ENCODE results near the gene PROK2.
A peak's percentile ranks its signal among the peaks of the same experiment; 100 is the strongest.

The PROK2 gene

DNA sequence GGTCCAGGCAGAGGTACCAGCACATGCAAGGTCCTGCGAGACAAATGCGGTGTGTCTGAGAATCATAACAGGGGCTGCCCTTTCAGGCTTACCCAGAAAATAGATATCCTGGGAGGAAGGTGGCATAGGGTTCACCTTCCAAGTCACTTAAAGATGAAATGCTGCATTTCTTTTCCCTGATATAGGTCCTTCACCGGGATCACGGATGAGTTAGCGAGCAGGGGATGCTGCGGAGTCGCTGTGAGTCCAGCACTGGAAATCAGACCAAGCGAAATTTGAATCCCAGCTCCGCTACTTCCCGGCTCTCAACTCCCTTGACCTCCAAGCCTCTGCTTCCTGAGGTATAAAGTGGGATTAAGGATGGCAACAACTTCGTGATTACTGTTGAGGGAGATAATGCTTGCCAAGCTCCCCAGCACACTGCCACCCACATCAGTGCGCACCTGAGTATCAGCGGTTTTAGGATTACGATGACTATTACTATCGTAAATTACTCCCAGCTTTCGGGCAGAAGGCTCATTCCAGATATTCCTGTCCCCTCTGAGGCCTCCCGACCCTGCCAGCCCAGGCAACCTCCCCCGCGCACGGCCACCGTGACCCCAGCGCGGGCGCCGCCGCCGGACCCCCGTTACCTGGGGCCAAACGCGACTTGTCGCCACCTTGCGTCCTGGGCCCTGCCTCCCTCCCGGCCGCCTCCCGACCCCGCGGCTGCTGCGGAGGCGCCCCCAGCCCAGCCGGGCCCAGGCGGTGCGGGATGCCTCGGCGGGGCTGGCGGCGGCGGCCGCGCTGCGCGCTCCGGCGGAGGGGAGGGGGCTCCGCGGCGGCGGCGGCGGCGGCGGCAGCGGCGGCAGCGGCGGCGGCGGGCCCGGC is 31.9 kb downstream of the PROK2 start:
- H3K27ac ChIP-seq = no peak overlapping the region
- H3K4me3 ChIP-seq = peak overlapping the region; percentile 19 to 55 (median 34)

DNA sequence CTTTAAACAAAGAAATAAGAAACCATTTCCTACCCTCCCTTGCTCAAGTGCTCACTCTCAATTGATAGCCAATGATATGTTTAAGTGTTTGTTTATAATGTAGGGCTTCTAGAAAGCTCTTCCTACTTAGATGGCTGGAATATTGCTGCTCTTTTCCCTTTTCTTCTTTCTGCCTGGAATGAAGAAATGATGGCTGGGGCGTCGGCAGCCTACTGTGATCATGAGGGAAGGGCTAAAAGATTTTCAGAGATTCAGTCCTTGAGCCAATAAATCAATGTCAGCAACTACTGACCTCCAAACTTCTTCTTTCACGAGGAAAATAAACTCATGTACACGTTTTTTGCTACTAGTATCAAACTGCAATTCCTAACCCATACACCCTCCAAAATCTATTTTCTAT is 33.3 kb downstream of the PROK2 start:
- no peak overlapping the region for H3K4me3 ChIP-seq
- H3K27ac ChIP-seq = no peak overlapping the region

DNA sequence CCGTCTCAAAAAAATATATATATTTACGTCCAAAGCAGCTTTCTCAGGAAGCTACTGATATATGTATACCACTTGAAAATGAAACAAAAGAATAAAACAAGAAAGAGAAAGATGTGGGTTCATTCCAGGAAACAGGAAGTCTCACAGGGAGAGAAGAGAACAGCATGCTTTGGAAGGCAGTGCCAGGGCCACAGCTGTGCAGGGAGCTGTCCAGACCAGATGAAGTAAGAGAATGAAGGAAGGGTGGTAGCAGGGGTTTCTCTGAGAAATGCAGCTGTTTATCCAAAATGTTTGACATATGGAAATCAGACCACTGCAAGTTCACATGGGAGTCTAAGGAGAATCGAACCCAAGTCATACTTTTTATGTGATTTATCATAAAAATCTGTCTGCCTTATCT is 40.2 kb downstream of the PROK2 start:
- H3K4me3 ChIP-seq = no peak overlapping the region
- H3K27ac ChIP-seq = no peak overlapping the region

DNA sequence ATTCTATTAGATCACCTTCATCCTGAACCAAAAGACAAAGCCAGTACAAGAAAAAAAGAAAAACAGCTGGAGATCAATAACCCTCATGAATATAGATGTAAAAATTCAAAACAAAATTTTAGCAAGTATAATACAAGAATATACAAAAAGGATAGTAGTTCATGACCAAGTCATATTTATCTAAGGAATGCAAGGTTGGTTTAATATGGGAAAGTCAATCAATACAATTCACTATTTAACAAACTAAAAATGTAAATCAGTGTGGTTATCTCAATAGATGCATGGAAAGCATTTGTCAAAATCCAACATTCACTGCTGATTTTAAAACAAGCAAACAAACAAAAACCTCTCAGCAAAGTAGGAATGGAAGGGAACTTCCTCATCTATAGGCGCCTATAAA is 42.3 kb downstream of the PROK2 start:
- no peak overlapping the region for H3K4me3 ChIP-seq
- H3K27ac ChIP-seq = no peak overlapping the region

DNA sequence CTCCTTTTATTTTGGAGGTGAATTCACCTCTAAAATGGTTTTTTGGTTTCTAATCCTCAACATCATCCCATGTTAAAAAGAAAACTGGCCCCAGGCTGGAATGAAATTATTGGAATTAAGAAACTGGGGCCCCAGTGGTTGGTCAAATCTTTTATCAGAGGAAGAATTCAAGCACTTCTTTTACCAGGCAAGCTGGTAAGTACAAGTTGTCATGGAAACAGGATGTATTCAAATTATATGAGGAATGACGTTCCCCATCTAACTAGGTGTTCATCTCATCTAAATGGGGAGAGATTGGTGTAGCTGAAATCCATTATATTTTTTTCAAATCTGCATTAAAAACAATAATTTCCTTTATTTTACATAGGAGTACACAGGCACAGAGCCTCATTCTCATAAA is 50.1 kb downstream of the PROK2 start:
- H3K4me3 ChIP-seq = no peak overlapping the region
- H3K27ac ChIP-seq = no peak overlapping the region

DNA sequence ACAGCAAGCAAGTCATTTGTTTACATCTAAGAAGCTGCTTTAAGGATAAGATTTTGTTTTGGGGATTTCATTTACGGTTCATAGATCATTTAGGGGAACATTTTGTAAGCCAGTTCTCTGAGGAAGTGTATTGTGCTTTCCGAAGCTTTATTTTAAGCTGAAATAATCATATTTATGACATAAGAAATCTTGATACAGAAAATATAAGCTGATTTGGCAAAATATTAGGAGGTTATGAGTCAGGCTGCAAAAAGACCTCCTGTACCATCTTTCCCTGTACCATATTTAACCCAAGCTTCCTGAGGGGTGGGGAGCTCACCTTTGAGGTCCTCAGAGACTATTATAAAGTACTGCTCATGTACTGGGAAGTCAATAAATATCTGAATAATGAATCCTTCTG is 51.6 kb downstream of the PROK2 start:
- Histone ChIP-seq H3K4me3 (no peak overlapping the region), H3K27ac (no peak overlapping the region)

DNA sequence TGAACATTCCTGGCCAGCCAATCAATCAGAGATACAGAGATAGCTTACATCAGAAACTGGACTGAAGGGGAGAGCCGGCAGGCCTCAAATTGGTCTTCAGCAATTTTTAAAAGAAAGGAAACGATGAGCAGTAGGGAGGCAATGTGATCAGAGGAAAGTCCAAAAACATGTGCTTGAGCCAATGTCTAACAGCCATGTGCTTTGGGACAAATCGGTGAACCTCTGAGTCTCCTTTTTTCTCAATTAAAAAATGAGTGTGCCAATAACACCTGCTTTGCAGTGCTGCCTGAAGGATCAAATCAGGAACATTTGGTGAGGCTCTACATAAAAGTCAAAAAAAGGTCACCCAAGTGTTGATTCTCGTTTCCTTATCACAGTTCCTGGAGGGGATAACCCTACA is 52.3 kb downstream of the PROK2 start:
- Histone ChIP-seq H3K27ac (no peak overlapping the region), H3K4me3 (no peak overlapping the region)

DNA sequence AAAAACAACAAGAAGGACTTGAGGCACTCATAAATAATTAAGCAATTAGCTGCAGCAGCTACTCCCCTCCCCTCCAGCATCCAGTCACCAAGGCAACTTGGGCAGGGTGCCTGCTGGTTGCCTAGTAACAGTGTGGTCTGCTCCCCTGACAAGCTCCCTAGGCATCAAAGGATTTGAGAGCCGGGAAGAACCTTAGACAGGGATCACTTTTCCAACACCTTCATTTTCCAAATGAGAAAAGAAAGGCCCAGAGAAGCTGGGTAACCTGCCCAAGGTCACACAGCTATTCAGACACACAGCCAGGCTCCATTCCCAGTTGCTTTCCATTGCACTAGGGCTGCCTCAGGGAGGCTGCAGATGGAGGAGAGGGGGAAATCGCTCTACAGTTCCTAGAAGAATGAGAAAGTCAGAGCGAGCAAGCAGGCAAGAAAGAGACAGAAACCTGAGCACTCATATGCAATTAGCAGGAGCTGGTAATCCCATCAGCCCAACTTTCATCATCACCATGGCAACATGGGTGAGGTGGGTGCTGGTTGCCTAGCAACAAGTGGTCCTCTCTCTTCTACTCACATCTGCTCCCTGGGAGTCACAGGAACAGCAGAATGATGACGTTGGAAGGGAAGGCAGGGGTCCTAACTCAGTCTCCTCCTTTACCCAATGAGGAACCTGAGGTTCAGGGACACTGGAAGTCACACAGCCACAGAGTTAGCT is 56.2 kb downstream of the PROK2 start:
- H3K4me3 ChIP-seq = no peak overlapping the region
- no peak overlapping the region for H3K27ac ChIP-seq

DNA sequence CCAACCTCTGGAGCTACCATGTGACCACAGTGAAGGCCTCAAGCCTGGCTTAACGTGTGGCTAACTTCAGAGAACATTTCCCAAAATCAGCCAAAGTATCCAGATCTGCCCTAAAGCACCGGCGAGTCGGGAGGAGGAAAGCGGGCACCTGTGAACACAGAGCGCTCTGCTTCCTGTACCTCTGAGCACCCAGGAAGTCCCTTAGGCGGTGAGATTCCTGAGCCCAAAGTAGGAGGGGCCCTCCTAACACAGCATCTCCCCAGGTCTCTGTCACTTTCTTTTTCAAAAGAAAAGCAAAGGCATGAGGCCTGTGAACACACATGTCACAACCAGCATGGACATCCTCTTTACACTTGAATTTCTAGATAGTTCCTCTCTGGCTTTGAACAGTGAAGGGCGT is 58.8 kb downstream of the PROK2 start:
- peak overlapping the region in 6 of 7 experiments; percentile 35 to 77 (median 46) for H3K4me3 ChIP-seq
- H3K27ac ChIP-seq = peak overlapping the region in 13 of 21 experiments; percentile 11 to 87 (median 72)

DNA sequence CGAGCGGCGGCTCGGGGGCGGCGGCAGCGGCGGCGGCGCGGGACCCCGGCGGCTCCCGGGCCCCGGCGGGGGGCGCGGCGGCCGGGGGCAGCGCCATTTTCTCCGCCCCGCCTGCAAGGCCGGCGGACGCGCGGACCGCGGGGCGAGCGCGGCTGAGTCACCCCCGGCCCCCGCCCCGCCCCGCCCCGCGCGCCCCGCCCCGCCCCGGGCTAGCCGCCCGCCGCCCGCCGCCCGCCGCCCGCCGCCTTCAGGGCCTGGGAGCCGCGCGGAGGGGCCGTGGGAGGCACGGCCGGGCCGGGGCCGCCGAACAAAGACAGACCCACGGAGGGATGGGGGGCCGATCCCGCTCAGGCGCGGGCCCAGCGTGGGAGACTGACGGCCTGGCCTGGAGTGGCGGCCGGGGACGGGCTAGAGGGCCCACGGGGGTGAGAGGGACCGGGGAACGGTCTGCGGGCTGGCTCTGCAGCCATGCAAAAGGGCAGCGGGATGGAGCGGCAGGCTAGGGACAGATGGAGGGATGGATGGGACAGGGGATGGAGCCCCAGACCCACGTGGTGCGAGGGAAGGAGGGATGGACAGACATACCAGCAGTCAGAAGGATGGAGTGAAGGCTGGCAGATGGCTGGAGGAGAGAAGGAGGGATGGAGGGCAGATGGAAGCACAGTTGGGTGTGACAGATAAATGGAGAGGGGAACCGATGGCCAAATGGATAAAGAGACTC is 59.5 kb downstream of the PROK2 start, which contains the start of gene EIF4E3:
EIF4E3 (minus strand) TSS at position 132 of the 721 bp plus-strand sequence; CDS start at position 97, 35 bp downstream.
- H3K27ac ChIP-seq = peak within 1 kb of the TSS; percentile 41 to 90 (median 77)
- H3K4me3 ChIP-seq = peak within 1 kb of the TSS; percentile 62 to 81 (median 72)

DNA sequence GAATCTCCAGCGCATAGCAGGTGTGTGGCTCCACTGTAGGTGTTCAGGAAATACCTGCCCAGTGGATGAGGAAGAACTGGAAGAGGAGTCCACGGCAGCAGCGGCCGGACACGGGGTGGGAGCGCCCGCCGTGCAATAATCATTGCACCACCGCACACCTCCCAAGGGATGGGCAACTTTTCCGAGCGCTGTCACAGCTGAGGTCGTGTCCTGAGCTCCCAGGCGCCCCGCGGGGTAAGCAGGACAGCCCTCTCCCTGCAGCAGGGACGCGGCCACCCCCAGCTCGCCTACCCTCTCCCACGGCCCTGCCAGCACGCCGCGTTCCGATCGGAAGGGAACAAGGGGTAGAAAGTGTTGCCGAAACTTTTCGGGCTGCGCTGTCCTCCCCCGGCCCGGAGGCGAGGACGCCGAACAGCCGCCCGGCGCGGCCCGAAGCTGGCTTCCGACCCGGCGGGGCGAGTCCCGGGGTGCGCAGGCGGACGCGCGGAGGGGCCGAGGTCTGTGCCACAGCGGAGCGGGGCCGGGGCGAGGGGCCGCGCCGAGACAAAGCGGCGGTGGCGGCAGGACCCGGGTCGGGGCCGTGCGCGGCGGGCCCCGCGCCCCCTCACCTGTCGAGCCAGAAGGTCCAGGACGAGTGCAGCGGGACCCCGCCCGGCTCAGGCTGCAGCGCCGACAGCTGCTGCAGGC is 60.2 kb downstream of the PROK2 start:
- peak overlapping the region; percentile 62 to 81 (median 72) for H3K4me3 ChIP-seq
- peak overlapping the region; percentile 41 to 90 (median 77) for H3K27ac ChIP-seq

DNA sequence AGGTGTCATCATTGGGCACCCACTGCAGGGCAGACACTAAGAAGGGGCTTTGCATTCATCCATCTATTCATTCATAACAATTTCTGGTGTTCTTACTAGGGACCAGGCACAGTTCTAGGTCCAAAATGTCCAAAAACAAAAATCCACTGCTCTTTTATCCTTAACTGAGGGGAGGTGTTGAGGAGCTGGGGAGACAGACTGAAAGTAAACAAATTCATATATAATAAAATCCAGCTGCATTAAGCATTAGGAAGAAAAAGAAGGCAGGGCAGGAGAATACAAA is 60.8 kb downstream of the PROK2 start:
- peak overlapping the region; percentile 62 to 81 (median 72) for H3K4me3 ChIP-seq
- H3K27ac ChIP-seq = peak overlapping the region in 14 of 21 experiments; percentile 42 to 90 (median 78)

DNA sequence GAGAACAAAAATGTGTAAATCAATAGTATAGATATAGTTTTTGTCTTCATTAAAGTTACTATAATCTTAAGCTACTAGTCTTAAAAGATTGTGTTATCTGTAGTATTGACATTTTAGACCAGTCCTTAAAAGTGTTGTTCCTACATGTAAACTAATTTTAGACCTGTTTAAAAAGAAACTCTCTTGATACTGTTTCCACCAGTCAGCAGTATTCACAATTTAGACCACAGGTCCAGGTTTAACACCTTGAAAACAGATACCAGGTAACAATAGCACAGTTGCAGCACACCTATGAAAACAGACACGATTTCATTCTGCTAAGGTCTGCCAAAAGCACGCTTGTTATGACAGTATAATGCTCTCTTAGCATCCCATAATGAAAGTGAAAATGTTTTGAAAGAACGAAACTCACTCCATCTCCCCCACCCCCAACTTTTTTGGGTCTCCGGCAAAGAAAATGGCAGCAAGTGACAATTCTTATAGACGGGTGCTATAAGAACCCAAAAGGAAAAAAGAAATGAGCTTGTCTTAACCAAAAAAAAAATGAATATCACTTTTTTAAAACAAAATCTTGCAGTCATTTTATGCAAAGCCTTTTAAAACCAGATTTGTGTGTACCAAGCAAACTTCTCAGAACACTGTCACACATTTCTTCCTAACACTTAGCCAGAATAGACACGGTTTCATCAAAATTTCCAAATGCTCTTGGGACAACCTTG is 61.3 kb downstream of the PROK2 start:
- Histone ChIP-seq H3K27ac (peak overlapping the region in 7 of 21 experiments; percentile 53 to 90 (median 81)), H3K4me3 (peak overlapping the region in 6 of 7 experiments; percentile 63 to 81 (median 74))

DNA sequence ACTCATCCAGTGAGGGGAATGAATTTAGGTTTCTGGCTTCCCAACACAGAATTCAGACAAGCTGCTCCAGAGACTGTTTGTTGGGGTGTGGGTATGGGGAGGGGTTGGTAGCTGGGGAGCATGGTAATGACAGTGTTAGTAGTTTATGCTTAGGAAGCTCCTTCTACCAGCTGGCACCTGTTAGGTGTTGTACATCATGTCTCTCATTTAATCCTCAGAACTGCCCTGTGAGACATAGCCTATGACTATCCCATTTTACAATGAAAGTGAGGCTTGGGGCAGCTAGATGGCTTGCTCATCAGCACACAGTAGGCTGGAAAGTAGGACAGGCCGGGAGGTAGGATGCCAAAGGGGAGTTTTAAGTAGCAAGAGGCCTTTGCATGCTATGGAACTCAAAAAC is 62.3 kb downstream of the PROK2 start:
- peak overlapping the region in 5 of 21 experiments; percentile 4 to 90 (median 11) for H3K27ac ChIP-seq
- no peak overlapping the region for H3K4me3 ChIP-seq
